Muscle of back (tissue), 11 donors: ENCODE measurements around the gene ALPK1. TPM values are rescaled to one million over a fixed set of nuclear protein-coding genes. Genes with fewer than 3 reads are reported as not detected.

ENCODE experiments used
- DNase-seq, 3 donors: peaks; one replicate each; pipeline versions ENCODE4 v3.0.0 to v3.0.0-alpha.2; 2013
- polyA plus RNA-seq, 10 donors: library from polyadenylated mRNA; unstranded; fragments of 120-200 nt; gene quantifications; one replicate each; pipeline ENCODE4 v1.2.1, GENCODE V29; 2013; ENCODE audit not compliant: insufficient read length in 10 of 10

Gene ALPK1
- polyA plus RNA-seq, 10 donors = 3.8 to 10.6 (median 6.7) TPM

DNA sequence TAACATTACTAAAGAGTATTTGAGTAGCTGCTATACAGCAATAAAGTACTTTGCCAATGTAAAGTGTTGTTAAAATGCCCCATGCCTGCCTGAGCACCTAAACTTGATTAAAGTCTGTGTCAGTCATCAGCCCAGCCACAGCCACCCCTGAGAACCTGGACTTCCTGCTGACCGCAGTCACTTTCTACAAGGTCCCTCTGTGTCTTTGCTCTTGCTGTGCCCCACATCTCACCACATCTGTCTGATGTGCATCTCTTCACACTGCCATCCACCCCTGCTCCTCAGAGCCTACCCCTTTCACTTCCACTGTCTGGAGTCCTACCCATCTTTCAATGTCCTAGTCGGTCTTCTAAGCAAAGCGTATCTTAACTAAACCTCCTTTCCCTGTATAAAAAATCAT lies 25.7 kb downstream of the ALPK1 start:
- no peak for DNase-seq

DNA sequence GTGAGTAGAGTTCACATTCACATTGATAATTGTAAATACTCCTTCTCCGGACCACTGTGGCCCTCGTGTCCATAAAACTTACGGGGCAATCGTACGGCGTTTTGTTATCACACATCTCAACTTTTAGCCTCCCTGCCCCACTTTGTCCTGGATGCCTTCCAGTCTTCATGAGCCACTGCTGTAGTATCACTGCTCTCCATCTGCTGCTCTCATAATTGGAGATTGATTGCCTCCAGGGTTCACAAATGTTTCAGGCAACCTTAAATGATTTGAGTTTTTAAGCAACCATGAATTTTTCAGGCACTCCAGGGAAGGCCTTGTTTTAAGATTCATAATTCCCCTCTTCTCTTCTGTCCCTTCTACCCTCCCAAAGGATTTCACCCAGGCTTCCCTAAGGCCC lies 28.4 kb downstream of the ALPK1 start:
- no peak for DNase-seq

DNA sequence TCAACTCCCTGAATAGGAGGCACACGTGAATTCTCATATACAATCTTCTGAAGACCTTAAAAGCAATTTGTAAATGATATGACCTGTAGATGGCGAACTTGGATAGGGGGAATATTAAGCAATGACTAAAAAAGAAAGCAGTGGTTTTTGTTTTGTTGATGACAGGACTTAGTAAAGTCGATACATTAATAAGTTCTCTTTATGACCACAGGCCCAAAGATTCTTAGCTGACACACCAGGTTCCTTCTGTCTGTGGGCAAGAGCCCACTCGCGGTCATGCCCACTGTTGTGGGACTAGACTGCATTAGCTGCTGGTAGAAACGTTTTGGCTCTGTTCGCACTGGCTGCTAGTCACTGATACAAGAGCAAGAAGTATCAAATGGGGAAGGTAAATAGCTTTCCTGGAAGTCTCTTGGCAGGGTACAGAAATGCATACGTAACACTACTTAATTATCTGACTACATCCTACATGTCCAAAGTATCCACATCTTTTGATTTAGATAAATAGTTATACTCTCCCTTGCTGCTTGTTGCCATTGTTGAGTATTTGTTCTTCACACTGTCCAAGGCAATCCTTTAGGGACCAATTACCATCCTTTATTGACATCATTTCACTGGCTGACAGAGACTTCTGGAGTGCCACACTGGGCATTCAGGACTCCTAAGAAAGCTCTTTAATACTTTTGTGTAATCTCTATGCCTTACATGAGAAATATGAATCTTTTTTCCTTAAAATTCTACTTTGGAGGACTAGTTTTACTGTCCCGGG lies 31.0 kb downstream of the ALPK1 start:
- peak; percentile 49 to 74 (median 53) for DNase-seq

- no peak for DNase-seq
Observed at GRCh38 chr4:112328734-112329130, 31.6 kb downstream of the ALPK1 start.

- no peak for DNase-seq
Observed at GRCh38 chr4:112329672-112330375, 32.7 kb downstream of the ALPK1 start.

- no peak for DNase-seq
Observed at GRCh38 chr4:112330921-112331320, 33.8 kb downstream of the ALPK1 start.

- DNase-seq = no peak
Observed at GRCh38 chr4:112332398-112332797, 35.2 kb downstream of the ALPK1 start.

DNA sequence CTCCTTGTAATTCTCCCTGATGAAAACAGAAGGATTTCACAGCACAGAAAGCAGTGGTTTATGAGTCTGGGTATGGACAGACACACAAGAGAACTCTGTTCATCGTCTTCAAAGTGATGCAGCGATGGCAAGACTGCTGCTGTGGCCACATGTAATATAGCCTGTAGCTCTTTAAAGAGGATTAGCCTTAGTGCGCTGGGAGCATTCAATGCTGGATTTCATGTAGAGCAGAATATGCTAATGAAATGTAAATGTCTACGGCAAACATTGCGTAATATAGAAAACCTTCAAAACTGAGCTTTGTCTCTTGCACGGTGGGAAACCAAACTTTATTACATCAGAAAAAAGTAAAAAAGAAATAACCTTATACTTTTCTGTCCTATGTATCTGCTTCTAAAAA lies 42.9 kb downstream of the ALPK1 start:
- DNase-seq = no peak

DNA sequence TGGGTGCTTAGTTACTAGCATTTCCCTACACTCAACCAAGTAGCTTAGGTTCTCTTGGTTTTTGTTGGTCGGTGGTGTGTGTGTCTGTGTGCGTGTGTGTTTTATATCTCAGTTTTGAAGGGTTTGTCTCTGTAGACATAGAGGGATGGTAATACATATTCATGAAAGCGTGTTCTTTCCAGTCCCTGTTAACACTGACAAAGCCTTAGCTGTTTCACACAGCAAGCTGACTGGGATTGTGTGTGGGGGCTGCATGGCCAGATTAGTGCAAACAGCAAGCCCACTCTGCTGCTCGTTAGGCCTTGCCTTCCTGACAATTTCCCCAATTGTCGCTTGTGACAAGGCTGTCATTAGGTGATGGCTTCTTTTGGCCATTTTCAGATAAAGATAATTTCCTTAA lies 43.9 kb downstream of the ALPK1 start:
- no peak for DNase-seq

- no peak for DNase-seq
Observed at GRCh38 chr4:112343330-112344080, 46.3 kb downstream of the ALPK1 start.

DNA sequence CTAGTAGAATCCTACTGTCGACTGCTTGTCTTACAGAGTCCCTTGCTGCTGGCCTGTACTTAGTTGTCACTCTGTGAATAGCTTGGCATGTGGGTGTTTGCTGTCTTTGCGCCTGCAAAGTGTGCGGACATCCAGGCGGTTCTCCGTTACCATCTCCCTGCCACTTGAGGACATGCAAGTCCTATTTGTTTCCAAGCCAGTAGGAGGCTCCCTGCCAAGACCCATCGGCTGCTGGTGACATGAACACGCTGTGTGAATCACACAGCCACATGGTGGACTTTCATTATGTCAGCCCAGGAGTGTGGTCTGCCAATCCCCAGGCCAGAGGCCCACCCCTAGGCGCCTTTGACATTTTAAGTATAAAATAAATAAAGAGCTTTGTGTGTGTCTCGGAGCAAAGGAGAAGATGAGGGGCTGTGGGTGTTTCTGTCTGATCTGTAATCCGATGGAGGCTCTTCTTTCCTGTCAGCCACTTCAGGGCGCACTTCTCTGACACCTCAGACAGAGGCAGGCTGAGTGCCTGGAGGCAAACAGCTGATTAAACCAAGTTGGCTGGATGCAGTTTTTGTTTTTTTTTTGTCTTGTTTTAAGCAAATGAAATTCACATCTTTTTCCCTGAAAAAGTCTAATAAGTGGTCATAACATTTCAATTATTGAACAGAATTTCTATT lies 51.5 kb downstream of the ALPK1 start:
- DNase-seq = peak; percentile 32 to 47 (median 37)

- no peak for DNase-seq
Observed at GRCh38 chr4:112352736-112353135, 55.6 kb downstream of the ALPK1 start.

GRCh38 chr4:112355662-112356061 lies 58.5 kb downstream of the ALPK1 start:
- no peak for DNase-seq

- DNase-seq = no peak
Observed at GRCh38 chr4:112357453-112357852, 60.3 kb downstream of the ALPK1 start.

- no peak for DNase-seq
Observed at GRCh38 chr4:112357897-112358296, 60.7 kb downstream of the ALPK1 start.

DNA sequence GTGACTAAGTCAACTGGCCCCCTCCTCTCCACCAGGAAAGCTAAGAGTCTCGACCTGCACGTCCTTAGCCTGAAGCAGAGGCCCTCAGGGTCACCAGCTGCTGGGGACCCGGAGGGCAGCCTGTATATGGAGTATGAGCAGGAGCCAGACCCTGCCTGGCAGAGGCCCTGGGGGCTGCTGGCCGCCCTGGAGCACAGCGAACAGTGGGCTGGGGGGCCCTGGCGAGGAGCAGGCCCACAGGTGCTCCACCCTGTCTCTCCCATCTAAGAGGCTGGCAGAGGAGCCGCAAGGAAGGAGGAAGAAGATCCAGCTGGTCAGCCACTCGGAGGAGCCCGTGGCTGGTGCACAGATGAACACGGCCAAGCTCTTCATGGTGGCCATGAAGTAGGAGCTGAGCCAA lies 61.2 kb downstream of the ALPK1 start:
- no peak for DNase-seq

GRCh38 chr4:112358952-112359749 lies 62.0 kb downstream of the ALPK1 start:
- no peak for DNase-seq

DNA sequence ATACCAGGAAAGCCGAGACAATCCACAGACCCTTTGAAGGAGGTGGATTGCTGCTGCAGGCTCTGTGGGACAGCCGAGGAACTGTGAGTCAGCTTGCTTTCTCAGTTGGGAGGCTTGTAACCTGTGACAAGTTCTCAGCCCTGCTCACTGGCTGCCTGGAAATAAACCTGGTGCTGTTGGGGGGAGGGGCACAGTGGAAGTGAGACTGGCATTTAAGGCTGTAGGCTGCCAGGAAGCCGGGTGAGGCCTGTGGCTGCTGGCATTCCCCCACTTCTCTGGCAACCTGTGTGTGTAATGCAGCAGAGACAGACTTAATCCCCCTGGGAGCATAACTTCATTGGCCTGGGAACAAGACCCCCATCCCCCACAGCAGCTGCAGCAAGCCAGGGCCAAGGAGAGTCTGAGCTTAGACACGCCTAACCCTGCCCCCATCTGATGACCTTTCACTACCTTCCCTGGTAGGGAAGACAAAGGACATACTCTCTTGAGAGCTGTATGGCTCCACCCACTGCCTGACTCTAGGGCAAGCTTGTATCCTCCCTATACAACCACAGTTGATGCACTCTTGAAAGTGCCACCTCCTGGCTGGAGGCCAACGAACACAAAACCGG lies 64.1 kb downstream of the ALPK1 start:
- DNase-seq = peak in 2 of 3 donors; percentile 8 to 15

DNA sequence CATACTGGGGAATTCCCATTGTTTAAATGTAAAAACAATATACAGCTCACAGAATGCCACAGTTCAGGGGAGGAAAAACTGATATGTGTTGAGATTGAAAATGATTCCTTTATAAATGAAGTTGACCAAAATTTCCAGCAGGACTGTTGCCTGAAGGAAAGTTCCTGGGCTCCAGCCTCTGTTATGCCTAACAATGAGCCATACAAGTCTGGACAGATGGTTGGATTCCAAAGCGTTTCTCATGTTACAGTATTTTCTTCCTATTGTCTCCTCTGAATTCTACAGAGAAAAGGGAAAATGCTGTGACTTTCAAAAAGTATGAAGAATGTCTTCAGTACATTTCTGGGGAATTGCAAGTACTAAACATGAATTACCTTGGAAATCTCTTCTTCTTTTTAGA lies 73.3 kb downstream of the ALPK1 start:
- DNase-seq = peak in 1 of 3 donors; percentile 20

DNA sequence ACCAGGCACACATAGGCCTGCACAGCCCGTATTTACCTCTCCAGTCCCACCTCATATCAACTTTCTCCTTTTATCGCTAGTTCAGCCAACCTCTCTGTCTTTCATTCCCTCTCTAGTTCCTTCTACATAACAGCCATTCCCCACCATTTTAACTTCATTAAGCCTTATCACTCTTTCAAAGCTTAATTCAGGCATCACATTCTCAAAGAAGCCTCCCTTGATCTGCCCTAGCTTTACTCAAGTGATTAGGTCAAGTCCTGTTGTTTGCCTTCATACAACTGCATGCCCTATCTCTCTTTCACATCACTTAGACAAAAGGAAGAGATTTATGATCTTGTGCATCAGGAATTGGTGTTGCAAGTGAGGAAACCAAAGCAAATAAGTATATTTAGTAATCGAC lies 74.2 kb downstream of the ALPK1 start:
- DNase-seq = no peak

DNA sequence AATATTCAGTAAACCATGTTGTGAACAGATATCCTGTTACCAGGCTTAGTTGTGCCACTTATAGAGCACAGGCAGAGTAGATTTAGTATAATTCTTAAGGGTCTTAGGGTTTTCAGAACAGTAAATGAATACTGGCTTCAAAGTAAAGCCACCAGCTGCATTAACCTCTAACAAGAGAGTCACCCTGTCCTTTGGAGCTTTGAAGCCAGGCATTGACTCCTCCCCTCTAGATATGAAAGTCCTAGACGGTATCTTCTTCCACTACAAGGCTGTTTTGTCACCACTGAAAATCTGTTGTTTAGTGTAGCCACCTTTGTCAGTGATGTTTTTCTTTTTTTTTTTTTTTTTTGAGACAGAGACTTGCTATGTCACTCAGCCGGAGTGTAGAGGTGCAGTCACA lies 77.7 kb downstream of the ALPK1 start:
- DNase-seq = no peak
